Calu3 (cell line): ENCODE measurements around the gene M1AP. TPM values are rescaled to one million over a fixed set of nuclear protein-coding genes. Genes with fewer than 3 reads are reported as not detected.

Source experiments
- BruUV-seq: library from RNA; stranded (reverse); fragments of 400-500 nt; replicated peaks from 2 replicates; lab custom pipeline; 2021; lab: Mats Ljungman, UMichigan
- CTCF ChIA-PET: fragments of 300-600 bp; sonication (Branson Sonifier 250); formaldehyde crosslinking; loops from one replicate; lab custom pipeline; 2022; ENCODE audit warnings: antibody characterized with exemption; lab: Charles Lee
- DNase-seq: peaks from one replicate; pipeline ENCODE4 v3.0.0; 2022
- H3K27ac Mint-ChIP-seq: one replicate; pipeline ENCODE4 v1.8.0; 2022; ENCODE audit warnings: mixed read lengths; ENCODE audit not compliant: unreplicated experiment
- H3K27me3 Mint-ChIP-seq: one replicate; pipeline ENCODE4 v1.8.0; 2022; ENCODE audit warnings: mixed read lengths; ENCODE audit not compliant: unreplicated experiment
- H3K36me3 Mint-ChIP-seq: one replicate; pipeline ENCODE4 v1.8.0; 2022; ENCODE audit warnings: mild to moderate bottlenecking, moderate library complexity, mixed read lengths; ENCODE audit not compliant: insufficient read depth, unreplicated experiment
- H3K4me1 Mint-ChIP-seq: one replicate; pipeline ENCODE4 v1.8.0; 2022; ENCODE audit warnings: mild to moderate bottlenecking, low read depth, mixed read lengths; ENCODE audit not compliant: unreplicated experiment
- H3K4me3 Mint-ChIP-seq: one replicate; pipeline ENCODE4 v1.8.0; 2022; ENCODE audit warnings: mild to moderate bottlenecking, low read depth, moderate library complexity, mixed read lengths; ENCODE audit not compliant: unreplicated experiment
- H3K9me3 Mint-ChIP-seq: one replicate; pipeline ENCODE4 v1.8.0; 2022; ENCODE audit warnings: low read depth, mixed read lengths; ENCODE audit not compliant: unreplicated experiment
- CTCF ChIP-seq: fragments of 200-600 bp; IDR thresholded peaks from one replicate; pipeline ENCODE4 v1.8.0; 2022; ENCODE audit warnings: antibody characterized with exemption; ENCODE audit not compliant: unreplicated experiment
- intact Hi-C: fragments of 100-400 bp; cut with micrococcal nuclease; formaldehyde crosslinking; loops from one replicate; pipeline ENCODE4 v1.10.0; 2022; ENCODE audit not compliant: unreplicated experiment
- total RNA-seq: library from RNA; stranded (reverse); gene quantifications from 2 replicates; pipeline ENCODE4 v1.2.3, GENCODE V29; 2022

The M1AP gene
- total RNA-seq, 1 experiment from 2014 or later, result not detected

- no peak overlapping the region for H3K27ac Mint-ChIP-seq
- CTCF ChIA-PET, result no interaction called here
- no peak overlapping the region for H3K4me3 Mint-ChIP-seq
- H3K36me3 Mint-ChIP-seq, result no peaks in the 10 kb centered on the region
- intact Hi-C loops, result no loop called here
- no peak for TF ChIP-seq CTCF
- BruUV-seq, result no TSS peak
- DNase-seq, result no peak
- H3K27me3 Mint-ChIP-seq, result peaks cover 40% of the 10 kb centered on the region
- no peaks in the 10 kb centered on the region for H3K9me3 Mint-ChIP-seq
- no peaks in the 10 kb centered on the region for H3K4me1 Mint-ChIP-seq
Measured at GRCh38 chr2:74540291-74540690, 107.8 kb downstream of the M1AP start.

- peaks cover 40% of the 10 kb centered on the region for H3K27me3 Mint-ChIP-seq
- no peaks in the 10 kb centered on the region for H3K9me3 Mint-ChIP-seq
- peaks cover 1% of the 10 kb centered on the region for H3K36me3 Mint-ChIP-seq
- no peaks in the 10 kb centered on the region for H3K4me1 Mint-ChIP-seq
- CTCF ChIA-PET, result no interaction called here
- H3K27ac Mint-ChIP-seq, result no peak overlapping the region
- BruUV-seq, result no TSS peak
- TF ChIP-seq CTCF, result no peak
- intact Hi-C loops, result loop anchor here (10.0 kb wide), 1 partner anchor 204 kb away; no protein-coding TSS in a partner anchor
- DNase-seq, result no peak
- no peak overlapping the region for H3K4me3 Mint-ChIP-seq
Measured at GRCh38 chr2:74538881-74539339, 109.2 kb downstream of the M1AP start.

GRCh38 chr2:74537140-74537539 is 111.0 kb downstream of the M1AP start:
- no peak for TF ChIP-seq CTCF
- no peak for DNase-seq
- H3K9me3 Mint-ChIP-seq, result no peaks in the 10 kb centered on the region
- no peak overlapping the region for H3K27ac Mint-ChIP-seq
- no peak overlapping the region for H3K4me3 Mint-ChIP-seq
- no TSS peak for BruUV-seq
- intact Hi-C loops, result loop anchor here (10.0 kb wide), 1 partner anchor 202 kb away; no protein-coding TSS in a partner anchor
- H3K4me1 Mint-ChIP-seq, result peaks cover 4% of the 10 kb centered on the region
- CTCF ChIA-PET, result no interaction called here
- peaks cover 40% of the 10 kb centered on the region for H3K27me3 Mint-ChIP-seq
- peaks cover 5% of the 10 kb centered on the region for H3K36me3 Mint-ChIP-seq

- BruUV-seq, result no TSS peak
- DNase-seq, result no peak
- H3K4me1 Mint-ChIP-seq, result peaks cover 9% of the 10 kb centered on the region
- peaks cover 40% of the 10 kb centered on the region for H3K27me3 Mint-ChIP-seq
- CTCF ChIA-PET, result interaction anchor here (0.5 kb wide), 1 partner anchor 29 kb away, joined by 5 read pairs; the partner anchor contains the start of gene PCGF1
- peaks cover 5% of the 10 kb centered on the region for H3K36me3 Mint-ChIP-seq
- intact Hi-C loops, result loop anchor here (10.0 kb wide), 1 partner anchor 202 kb away; no protein-coding TSS in a partner anchor
- no peaks in the 10 kb centered on the region for H3K9me3 Mint-ChIP-seq
- TF ChIP-seq CTCF, result no peak
- H3K27ac Mint-ChIP-seq, result no peak overlapping the region
- no peak overlapping the region for H3K4me3 Mint-ChIP-seq
Measured at GRCh38 chr2:74536166-74536950, 111.8 kb downstream of the M1AP start.
